Neutrophil (primary cell): Measurements from ENCODE around the gene ELMO3.

ENCODE experiments used
- H3K27ac ChIP-seq: fragments of 200-600 bp; sonication (generic); 2 replicates; pipeline ENCODE4 v1.5.1; 2016; ENCODE audit warnings: mild to moderate bottlenecking, moderate library complexity
- H3K27me3 ChIP-seq: fragments of 200-600 bp; sonication (generic); 2 replicates; pipeline ENCODE4 v1.6.0; 2016; ENCODE audit warnings: mild to moderate bottlenecking
- H3K36me3 ChIP-seq: fragments of 200-600 bp; sonication (generic); 2 replicates; pipeline ENCODE4 v1.5.1; 2017
- H3K4me1 ChIP-seq, 2 experiments: fragments of 200-600 bp in 1 of 2; sonication (generic) in 1 of 2; 1 replicate in 1 of 2; 2 replicates in 1 of 2; pipeline versions ENCODE4 v1.5.1 to v1.6.1; 2013 to 2016; ENCODE audit warnings: low read depth in 1 of 2, low read length in 1 of 2, mild to moderate bottlenecking in 1 of 2, moderate library complexity in 1 of 2; ENCODE audit not compliant: control insufficient read depth in 1 of 2, insufficient read depth in 1 of 2
- H3K4me3 ChIP-seq, 2 experiments: fragments of 200-600 bp in 1 of 2; sonication (generic) in 1 of 2; 1 replicate in 1 of 2; 2 replicates in 1 of 2; pipeline ENCODE4 v1.5.1; 2013 to 2016; ENCODE audit warnings: low read depth in 1 of 2, low read length in 1 of 2, mild to moderate bottlenecking in 1 of 2, moderate library complexity in 1 of 2
- H3K9me3 ChIP-seq: fragments of 200-600 bp; sonication (generic); 2 replicates; pipeline ENCODE4 v1.5.1; 2016
- TF ChIP-seq, protein P1 (sequence below): fragments of 200-600 bp; sonication (generic); IDR thresholded peaks from 2 replicates; pipeline ENCODE4 v1.5.1; 2016; ENCODE audit warnings: antibody characterized with exemption

ELMO3 gene

DNA sequence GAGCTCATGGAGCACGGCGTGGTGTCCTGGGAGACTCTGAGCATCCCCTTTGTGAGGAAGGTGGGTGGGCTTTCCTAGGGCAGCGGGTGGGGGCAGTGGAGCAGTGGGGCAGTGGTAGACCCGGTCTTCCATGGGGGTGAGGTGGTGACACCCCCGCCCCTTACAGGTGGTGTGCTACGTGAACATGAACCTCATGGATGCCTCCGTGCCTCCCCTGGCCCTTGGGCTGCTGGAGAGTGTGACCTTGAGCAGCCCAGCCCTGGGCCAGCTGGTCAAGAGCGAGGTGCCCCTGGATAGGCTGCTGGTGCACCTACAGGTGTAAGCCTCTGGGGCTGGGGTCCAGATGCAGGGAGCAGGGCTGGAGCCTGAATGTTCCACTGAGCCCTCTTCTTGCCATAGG, 1.6 kb downstream of the ELMO3 start:
- H3K4me1 ChIP-seq, result no peaks in the 10 kb centered on the region
- no peak overlapping the region for H3K27ac ChIP-seq
- no peaks in the 10 kb centered on the region for H3K27me3 ChIP-seq
- H3K36me3 ChIP-seq, result peaks cover 92% of the 10 kb centered on the region
- no peak overlapping the region for H3K4me3 ChIP-seq
- TF ChIP-seq, protein P1, sequence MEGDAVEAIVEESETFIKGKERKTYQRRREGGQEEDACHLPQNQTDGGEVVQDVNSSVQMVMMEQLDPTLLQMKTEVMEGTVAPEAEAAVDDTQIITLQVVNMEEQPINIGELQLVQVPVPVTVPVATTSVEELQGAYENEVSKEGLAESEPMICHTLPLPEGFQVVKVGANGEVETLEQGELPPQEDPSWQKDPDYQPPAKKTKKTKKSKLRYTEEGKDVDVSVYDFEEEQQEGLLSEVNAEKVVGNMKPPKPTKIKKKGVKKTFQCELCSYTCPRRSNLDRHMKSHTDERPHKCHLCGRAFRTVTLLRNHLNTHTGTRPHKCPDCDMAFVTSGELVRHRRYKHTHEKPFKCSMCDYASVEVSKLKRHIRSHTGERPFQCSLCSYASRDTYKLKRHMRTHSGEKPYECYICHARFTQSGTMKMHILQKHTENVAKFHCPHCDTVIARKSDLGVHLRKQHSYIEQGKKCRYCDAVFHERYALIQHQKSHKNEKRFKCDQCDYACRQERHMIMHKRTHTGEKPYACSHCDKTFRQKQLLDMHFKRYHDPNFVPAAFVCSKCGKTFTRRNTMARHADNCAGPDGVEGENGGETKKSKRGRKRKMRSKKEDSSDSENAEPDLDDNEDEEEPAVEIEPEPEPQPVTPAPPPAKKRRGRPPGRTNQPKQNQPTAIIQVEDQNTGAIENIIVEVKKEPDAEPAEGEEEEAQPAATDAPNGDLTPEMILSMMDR, result no peak
- H3K9me3 ChIP-seq, result no peaks in the 10 kb centered on the region

DNA sequence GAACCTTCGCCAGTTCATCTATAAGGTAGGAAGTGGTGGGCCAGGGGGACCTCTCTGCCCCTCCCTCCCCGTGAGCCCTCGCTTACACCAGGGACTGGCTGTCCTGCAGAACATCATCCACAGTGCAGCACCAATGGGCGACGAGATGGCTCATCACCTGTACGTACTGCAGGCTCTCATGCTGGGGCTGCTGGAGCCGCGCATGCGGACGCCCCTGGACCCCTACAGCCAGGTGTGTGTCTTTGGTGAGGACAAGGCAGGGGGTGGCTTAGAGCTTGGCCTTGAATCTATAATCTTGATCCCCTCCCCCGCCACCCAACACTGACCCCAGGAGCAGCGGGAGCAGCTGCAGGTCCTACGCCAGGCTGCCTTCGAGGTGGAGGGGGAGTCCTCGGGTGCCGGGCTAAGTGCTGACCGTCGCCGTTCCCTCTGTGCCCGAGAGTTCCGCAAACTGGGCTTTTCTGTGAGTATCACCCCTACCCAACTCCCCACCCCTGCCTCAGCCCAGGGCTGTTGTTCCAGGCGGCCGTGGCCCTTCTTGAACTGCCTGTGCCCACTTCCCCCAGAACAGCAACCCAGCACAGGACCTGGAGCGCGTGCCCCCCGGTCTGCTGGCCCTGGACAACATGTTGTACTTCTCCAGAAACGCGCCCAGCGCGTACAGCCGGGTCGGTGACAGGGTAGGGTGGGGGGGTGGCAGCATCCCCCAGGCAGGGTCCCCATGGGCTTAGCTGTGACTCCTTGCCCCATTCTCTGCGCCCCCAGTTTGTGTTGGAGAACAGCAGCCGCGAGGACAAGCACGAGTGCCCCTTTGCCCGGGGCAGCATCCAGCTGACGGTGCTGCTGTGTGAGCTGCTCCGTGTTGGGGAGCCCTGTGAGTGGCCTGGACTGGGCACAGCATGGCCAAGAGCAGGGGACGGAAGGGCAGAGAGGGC, 2.7 kb downstream of the ELMO3 start:
- peaks cover 92% of the 10 kb centered on the region for H3K36me3 ChIP-seq
- H3K4me3 ChIP-seq, result no peak overlapping the region
- H3K27ac ChIP-seq, result no peak overlapping the region
- H3K4me1 ChIP-seq, result no peaks in the 10 kb centered on the region
- no peaks in the 10 kb centered on the region for H3K27me3 ChIP-seq
- TF ChIP-seq, protein P1, result no peak
- no peaks in the 10 kb centered on the region for H3K9me3 ChIP-seq

DNA sequence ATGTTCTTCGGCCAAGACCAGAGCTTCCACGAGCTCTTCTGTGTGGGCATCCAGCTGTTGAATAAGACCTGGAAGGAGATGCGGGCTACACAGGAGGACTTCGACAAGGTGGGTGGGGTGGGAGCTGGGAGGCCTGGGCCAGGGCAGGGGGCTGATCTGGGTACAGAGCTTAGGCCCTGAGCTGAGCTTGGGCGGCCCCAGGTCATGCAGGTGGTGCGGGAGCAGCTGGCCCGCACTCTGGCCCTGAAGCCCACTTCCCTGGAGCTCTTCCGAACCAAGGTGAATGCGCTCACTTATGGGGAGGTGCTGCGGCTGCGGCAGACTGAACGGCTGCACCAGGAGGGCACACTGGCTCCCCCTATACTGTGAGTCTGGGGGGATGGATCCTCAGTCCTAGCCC, 3.5 kb downstream of the ELMO3 start:
- TF ChIP-seq, protein P1, result no peak
- no peaks in the 10 kb centered on the region for H3K27me3 ChIP-seq
- peaks cover 92% of the 10 kb centered on the region for H3K36me3 ChIP-seq
- H3K4me3 ChIP-seq, result no peak overlapping the region
- no peaks in the 10 kb centered on the region for H3K4me1 ChIP-seq
- no peaks in the 10 kb centered on the region for H3K9me3 ChIP-seq
- no peak overlapping the region for H3K27ac ChIP-seq

DNA sequence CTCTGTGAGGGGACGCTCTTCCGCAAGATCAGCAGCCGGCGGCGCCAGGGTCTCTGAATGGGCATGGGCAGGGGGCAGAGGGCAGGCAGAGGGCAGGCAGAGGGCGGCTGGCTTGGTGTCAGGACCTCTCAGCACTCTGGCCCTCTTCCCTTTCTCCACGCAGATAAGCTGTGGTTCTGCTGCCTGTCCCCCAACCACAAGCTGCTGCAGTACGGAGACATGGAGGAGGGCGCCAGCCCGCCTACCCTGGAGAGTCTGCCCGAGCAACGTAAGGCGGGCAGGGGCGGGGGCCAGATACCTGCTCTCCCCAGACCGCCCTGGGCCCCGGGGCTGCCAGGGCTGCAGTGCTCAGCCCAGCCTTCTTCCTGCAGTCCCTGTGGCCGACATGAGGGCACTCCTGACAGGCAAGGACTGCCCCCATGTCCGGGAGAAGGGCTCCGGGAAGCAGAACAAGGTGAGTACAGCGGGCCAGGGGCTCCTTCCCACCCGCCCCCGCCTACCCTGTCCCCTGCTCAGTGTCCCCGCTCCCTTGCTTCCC, 4.1 kb downstream of the ELMO3 start:
- H3K9me3 ChIP-seq, result no peaks in the 10 kb centered on the region
- peaks cover 90% of the 10 kb centered on the region for H3K36me3 ChIP-seq
- no peaks in the 10 kb centered on the region for H3K4me1 ChIP-seq
- no peak overlapping the region for H3K27ac ChIP-seq
- TF ChIP-seq, protein P1, result no peak
- no peak overlapping the region for H3K4me3 ChIP-seq
- no peaks in the 10 kb centered on the region for H3K27me3 ChIP-seq

DNA sequence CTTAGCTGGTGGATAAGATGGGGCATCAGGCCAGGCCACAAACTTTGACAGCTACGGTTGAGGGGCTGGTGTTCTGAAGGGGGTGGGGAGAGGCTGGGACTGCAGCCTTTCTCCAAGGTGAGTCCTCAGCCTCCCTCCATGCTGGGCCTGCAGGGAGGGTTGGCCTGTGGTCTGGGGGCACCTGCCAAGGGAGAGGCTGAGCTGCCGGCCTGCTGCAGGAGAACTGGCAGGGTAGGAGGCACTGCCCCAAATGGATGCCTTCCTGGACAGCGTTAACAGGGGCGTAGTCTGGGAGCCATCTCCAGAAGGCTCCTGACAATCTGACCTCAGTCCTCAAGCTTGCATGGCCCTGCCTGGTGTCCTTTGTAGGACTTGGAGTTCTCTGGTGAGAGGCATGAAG, 5.1 kb downstream of the ELMO3 start:
- Histone ChIP-seq H3K36me3 (peaks cover 80% of the 10 kb centered on the region), H3K9me3 (no peaks in the 10 kb centered on the region), H3K4me3 (no peak overlapping the region), H3K27ac (no peak overlapping the region), H3K27me3 (no peaks in the 10 kb centered on the region), H3K4me1 (no peaks in the 10 kb centered on the region)
- TF ChIP-seq, protein P1, result no peak
